Liver (tissue), 3 donors: ENCODE results near the gene MT4.

ENCODE experiments used
- EGR1 ChIP-seq, 2 donors: IDR thresholded peaks; 2 replicates each; pipeline ENCODE4 v1.6.1; 2016 to 2018; ENCODE audit warnings: antibody characterized with exemption in 2 of 2, low read depth in 2 of 2
- FOXA1 ChIP-seq: IDR thresholded peaks from 2 replicates; pipeline ENCODE4 v1.6.1; 2016; ENCODE audit warnings: antibody characterized with exemption
- GABPA ChIP-seq, 2 donors: IDR thresholded peaks in 1 of 2; conservative IDR thresholded peaks in 1 of 2; 2 replicates each; pipeline ENCODE4 v1.6.1; 2016; ENCODE audit warnings: antibody characterized with exemption in 2 of 2, mild to moderate bottlenecking in 1 of 2, moderate library complexity in 1 of 2
- HNF4A ChIP-seq, 2 donors: conservative IDR thresholded peaks; 2 replicates each; pipeline ENCODE4 v1.6.1; 2016; ENCODE audit warnings: antibody characterized with exemption in 2 of 2, mild to moderate bottlenecking in 2 of 2
- JUND ChIP-seq, 2 donors: IDR thresholded peaks; 2 replicates each; pipeline ENCODE4 v1.6.1; 2016; ENCODE audit warnings: antibody characterized with exemption in 2 of 2
- RAD21 ChIP-seq, 2 donors: IDR thresholded peaks; 2 replicates each; pipeline ENCODE4 v1.6.1; 2016; ENCODE audit warnings: antibody characterized with exemption in 2 of 2, mild to moderate bottlenecking in 2 of 2
- RXRA ChIP-seq, 2 donors: IDR thresholded peaks; 2 replicates each; pipeline ENCODE4 v1.6.1; 2017 to 2018; ENCODE audit warnings: antibody characterized with exemption in 2 of 2, mild to moderate bottlenecking in 1 of 2
- SP1 ChIP-seq: IDR thresholded peaks from 2 replicates; pipeline ENCODE4 v1.6.1; 2018; ENCODE audit warnings: antibody characterized with exemption, mild to moderate bottlenecking
- TAF1 ChIP-seq: conservative IDR thresholded peaks from 2 replicates; pipeline ENCODE4 v1.6.1; 2016; ENCODE audit warnings: antibody characterized with exemption, mild to moderate bottlenecking
- TF ChIP-seq, protein P1 (sequence below): fragments of 150-350 bp; IDR thresholded peaks from 2 replicates; pipeline ENCODE4 v1.5.1; 2017; ENCODE audit warnings: improper control_type of control experiment, low read depth, low read length; ENCODE audit not compliant: missing input control
- TF ChIP-seq, protein P2 (sequence below): IDR thresholded peaks from 2 replicates; pipeline ENCODE4 v1.6.1; 2016; ENCODE audit warnings: antibody characterized with exemption
- TF ChIP-seq, protein P3 (sequence below): IDR thresholded peaks from 2 replicates; pipeline ENCODE4 v1.6.1; 2016; ENCODE audit warnings: antibody characterized with exemption
- TF ChIP-seq, protein P4 (sequence below): IDR thresholded peaks from 2 replicates; pipeline ENCODE4 v1.6.1; 2016; ENCODE audit warnings: antibody characterized with exemption, mild to moderate bottlenecking
- donor health status: healthy.
- donor health status: healthy.

DNA sequence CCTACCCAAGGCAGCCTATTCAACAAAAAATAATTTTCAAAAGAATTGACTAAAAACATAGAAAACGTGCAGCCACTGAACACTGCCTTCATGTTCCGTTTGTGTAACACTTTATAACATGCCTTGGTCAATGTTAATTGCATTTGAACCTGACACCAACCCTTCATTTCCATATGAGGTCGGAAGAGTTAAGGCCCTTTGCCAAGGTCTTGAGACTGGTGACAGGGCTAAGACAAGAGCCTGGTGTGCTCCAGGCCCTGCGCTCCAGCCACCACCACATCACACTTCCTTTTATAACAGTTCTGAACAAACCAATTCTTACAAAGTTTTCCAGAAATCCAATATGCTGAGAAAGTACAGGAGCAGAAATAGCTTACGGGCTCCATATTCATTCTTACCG lies 49.2 kb upstream of the MT4 start:
- TF ChIP-seq, protein P1, sequence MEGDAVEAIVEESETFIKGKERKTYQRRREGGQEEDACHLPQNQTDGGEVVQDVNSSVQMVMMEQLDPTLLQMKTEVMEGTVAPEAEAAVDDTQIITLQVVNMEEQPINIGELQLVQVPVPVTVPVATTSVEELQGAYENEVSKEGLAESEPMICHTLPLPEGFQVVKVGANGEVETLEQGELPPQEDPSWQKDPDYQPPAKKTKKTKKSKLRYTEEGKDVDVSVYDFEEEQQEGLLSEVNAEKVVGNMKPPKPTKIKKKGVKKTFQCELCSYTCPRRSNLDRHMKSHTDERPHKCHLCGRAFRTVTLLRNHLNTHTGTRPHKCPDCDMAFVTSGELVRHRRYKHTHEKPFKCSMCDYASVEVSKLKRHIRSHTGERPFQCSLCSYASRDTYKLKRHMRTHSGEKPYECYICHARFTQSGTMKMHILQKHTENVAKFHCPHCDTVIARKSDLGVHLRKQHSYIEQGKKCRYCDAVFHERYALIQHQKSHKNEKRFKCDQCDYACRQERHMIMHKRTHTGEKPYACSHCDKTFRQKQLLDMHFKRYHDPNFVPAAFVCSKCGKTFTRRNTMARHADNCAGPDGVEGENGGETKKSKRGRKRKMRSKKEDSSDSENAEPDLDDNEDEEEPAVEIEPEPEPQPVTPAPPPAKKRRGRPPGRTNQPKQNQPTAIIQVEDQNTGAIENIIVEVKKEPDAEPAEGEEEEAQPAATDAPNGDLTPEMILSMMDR, result no peak
- TF ChIP-seq RAD21 (IDR thresholded peaks at IDR 0.05), result no peak
- no peak for TF ChIP-seq EGR1 (IDR thresholded peaks at IDR 0.05; ENCODE audit: low read depth in 2 of 2)
- TF ChIP-seq FOXA1, result no peak
- TF ChIP-seq RXRA (IDR thresholded peaks at IDR 0.05), result no peak
- TF ChIP-seq GABPA (IDR thresholded peaks at IDR 0.05 in 1 of 2, conservative IDR thresholded peaks at IDR 0.05 in 1 of 2), result no peak
- TF ChIP-seq, protein P2, sequence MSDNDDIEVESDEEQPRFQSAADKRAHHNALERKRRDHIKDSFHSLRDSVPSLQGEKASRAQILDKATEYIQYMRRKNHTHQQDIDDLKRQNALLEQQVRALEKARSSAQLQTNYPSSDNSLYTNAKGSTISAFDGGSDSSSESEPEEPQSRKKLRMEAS, result no peak
- TF ChIP-seq JUND (IDR thresholded peaks at IDR 0.05), result no peak
- TF ChIP-seq, protein P3, sequence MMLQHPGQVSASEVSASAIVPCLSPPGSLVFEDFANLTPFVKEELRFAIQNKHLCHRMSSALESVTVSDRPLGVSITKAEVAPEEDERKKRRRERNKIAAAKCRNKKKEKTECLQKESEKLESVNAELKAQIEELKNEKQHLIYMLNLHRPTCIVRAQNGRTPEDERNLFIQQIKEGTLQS, result no peak
- TF ChIP-seq, protein P4, sequence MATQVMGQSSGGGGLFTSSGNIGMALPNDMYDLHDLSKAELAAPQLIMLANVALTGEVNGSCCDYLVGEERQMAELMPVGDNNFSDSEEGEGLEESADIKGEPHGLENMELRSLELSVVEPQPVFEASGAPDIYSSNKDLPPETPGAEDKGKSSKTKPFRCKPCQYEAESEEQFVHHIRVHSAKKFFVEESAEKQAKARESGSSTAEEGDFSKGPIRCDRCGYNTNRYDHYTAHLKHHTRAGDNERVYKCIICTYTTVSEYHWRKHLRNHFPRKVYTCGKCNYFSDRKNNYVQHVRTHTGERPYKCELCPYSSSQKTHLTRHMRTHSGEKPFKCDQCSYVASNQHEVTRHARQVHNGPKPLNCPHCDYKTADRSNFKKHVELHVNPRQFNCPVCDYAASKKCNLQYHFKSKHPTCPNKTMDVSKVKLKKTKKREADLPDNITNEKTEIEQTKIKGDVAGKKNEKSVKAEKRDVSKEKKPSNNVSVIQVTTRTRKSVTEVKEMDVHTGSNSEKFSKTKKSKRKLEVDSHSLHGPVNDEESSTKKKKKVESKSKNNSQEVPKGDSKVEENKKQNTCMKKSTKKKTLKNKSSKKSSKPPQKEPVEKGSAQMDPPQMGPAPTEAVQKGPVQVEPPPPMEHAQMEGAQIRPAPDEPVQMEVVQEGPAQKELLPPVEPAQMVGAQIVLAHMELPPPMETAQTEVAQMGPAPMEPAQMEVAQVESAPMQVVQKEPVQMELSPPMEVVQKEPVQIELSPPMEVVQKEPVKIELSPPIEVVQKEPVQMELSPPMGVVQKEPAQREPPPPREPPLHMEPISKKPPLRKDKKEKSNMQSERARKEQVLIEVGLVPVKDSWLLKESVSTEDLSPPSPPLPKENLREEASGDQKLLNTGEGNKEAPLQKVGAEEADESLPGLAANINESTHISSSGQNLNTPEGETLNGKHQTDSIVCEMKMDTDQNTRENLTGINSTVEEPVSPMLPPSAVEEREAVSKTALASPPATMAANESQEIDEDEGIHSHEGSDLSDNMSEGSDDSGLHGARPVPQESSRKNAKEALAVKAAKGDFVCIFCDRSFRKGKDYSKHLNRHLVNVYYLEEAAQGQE, result no peak
- no peak for TF ChIP-seq TAF1
- TF ChIP-seq HNF4A (conservative IDR thresholded peaks at IDR 0.05), result no peak
- TF ChIP-seq SP1, result no peak
